ENCODE measurements around the gene EDEM2.

DNA sequence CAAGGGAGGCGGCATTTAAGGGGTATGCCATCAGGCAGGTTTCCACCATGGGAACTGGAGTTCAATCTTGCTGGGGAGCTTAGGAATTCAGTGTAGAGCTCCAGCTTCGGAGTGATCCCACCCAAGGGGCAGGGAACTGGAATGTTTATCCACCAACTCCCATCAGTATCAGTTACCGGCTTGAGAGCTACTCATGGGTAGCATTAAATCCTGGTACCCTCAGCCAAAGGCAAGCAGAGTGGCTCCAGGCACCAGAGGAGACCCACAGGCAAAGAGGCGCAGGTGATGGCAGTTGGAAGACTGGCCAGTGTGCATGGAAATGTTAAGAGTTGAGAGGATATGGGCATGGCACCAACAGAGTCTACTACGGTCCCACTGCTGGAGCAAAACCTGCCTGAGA is 14.1 kb downstream of the EDEM2 start:
- TF ChIP-seq POLR2AphosphoS5 (IDR thresholded peaks at IDR 0.05) = no peak
- TF ChIP-seq, protein P1, sequence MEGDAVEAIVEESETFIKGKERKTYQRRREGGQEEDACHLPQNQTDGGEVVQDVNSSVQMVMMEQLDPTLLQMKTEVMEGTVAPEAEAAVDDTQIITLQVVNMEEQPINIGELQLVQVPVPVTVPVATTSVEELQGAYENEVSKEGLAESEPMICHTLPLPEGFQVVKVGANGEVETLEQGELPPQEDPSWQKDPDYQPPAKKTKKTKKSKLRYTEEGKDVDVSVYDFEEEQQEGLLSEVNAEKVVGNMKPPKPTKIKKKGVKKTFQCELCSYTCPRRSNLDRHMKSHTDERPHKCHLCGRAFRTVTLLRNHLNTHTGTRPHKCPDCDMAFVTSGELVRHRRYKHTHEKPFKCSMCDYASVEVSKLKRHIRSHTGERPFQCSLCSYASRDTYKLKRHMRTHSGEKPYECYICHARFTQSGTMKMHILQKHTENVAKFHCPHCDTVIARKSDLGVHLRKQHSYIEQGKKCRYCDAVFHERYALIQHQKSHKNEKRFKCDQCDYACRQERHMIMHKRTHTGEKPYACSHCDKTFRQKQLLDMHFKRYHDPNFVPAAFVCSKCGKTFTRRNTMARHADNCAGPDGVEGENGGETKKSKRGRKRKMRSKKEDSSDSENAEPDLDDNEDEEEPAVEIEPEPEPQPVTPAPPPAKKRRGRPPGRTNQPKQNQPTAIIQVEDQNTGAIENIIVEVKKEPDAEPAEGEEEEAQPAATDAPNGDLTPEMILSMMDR (IDR thresholded peaks at IDR 0.05 in 8 of 11, conservative IDR thresholded peaks at IDR 0.05 in 3 of 11) = no peak
- TF ChIP-seq POLR2A (IDR thresholded peaks at IDR 0.05) = no peak
